Dedifferentiated amniotic fluid mesenchymal stem cell (primary cell): ENCODE measurements around the gene RTL10.

ENCODE experiments used
- DNase-seq: peaks from one replicate; pipeline ENCODE4 v3.0.0-alpha.2; 2016; ENCODE audit errors: extremely low spot score

The RTL10 gene

GRCh38 chr22:19862619-19863246 is 8.1 kb upstream of the RTL10 start:
- DNase-seq = no peak

- no peak for DNase-seq
Measured at GRCh38 chr22:19859861-19860510, 5.3 kb upstream of the RTL10 start.

- DNase-seq = no peak
Measured at GRCh38 chr22:19857382-19857781, 2.7 kb upstream of the RTL10 start.

GRCh38 chr22:19855504-19856409 is 1.1 kb upstream of the RTL10 start:
- no peak for DNase-seq

- no peak for DNase-seq
Measured at GRCh38 chr22:19853879-19854777, 546 bp downstream of the RTL10 start.

GRCh38 chr22:19853058-19853878 is 1.4 kb downstream of the RTL10 start:
- no peak for DNase-seq

GRCh38 chr22:19852177-19852781 is 2.4 kb downstream of the RTL10 start:
- no peak for DNase-seq

- no peak for DNase-seq
Measured at GRCh38 chr22:19851291-19852176, 3.1 kb downstream of the RTL10 start.

- DNase-seq = no peak
Measured at GRCh38 chr22:19850763-19851109, 3.9 kb downstream of the RTL10 start.

- no peak for DNase-seq
Measured at GRCh38 chr22:19849835-19850762, 4.6 kb downstream of the RTL10 start.

GRCh38 chr22:19848298-19849224 is 6.1 kb downstream of the RTL10 start:
- DNase-seq = no peak

GRCh38 chr22:19847345-19847632 is 7.4 kb downstream of the RTL10 start:
- DNase-seq = no peak

- no peak for DNase-seq
Measured at GRCh38 chr22:19846620-19847344, 7.9 kb downstream of the RTL10 start.

- DNase-seq = no peak
Measured at GRCh38 chr22:19845054-19845722, 9.5 kb downstream of the RTL10 start.

GRCh38 chr22:19844377-19845053 is 10.2 kb downstream of the RTL10 start:
- no peak for DNase-seq
